Measurements from ENCODE around the gene LCMT2.

DNA sequence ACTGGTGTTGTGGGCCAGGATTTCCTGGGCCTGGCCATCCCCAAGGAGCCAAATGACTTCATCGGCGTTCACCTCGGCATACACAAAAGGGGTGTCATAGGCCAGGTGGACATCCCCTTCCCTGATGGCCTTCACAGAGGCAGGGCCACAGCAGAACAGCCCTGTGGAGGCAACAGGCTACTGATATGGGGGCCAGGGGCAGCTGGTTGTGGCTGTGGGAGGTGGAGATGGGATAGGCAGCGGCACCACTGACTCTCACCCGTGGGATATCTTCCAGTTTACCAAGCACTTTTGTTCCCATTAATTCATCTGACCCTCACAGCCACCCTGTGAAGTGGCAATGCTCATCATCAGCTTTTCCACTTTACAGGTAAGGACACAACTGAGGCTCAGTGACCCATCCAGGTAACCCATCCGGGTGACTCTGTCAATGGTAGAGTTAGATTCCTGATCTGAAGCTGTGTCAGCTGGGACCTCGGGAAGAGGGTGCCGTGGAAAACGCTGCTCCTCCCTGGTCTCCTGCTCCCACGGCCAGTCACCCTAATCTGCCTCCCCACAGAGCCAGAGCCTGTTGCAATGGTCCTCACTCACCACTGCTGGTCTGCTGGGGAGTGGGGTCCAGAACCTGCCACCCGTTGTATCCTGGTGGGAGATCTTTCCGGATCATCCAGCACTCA lies 48.3 kb downstream of the LCMT2 start:
- no peak for TF ChIP-seq EZH2 (IDR thresholded peaks at IDR 0.05)
- TF ChIP-seq POLR2AphosphoS5 (IDR thresholded peaks at IDR 0.05; ENCODE audit: borderline replicate concordance, low read depth, low read length) = no peak

Data from SK-N-MC (cell line).